PC-9 (cell line): Measurements from ENCODE around the gene NUDT3.

ENCODE experiments used
- EZH2 ChIP-seq: fragments of 200-600 bp; sonication (generic); IDR thresholded peaks from 2 replicates; pipeline ENCODE4 v1.8.0; 2017; ENCODE audit warnings: antibody characterized with exemption, low read depth
- TF ChIP-seq, protein P1 (sequence below): fragments of 200-600 bp; sonication (generic); conservative IDR thresholded peaks from 2 replicates; pipeline ENCODE4 v1.6.1; 2017; ENCODE audit warnings: mixed run types, antibody characterized with exemption, mild to moderate bottlenecking, moderate library complexity

DNA sequence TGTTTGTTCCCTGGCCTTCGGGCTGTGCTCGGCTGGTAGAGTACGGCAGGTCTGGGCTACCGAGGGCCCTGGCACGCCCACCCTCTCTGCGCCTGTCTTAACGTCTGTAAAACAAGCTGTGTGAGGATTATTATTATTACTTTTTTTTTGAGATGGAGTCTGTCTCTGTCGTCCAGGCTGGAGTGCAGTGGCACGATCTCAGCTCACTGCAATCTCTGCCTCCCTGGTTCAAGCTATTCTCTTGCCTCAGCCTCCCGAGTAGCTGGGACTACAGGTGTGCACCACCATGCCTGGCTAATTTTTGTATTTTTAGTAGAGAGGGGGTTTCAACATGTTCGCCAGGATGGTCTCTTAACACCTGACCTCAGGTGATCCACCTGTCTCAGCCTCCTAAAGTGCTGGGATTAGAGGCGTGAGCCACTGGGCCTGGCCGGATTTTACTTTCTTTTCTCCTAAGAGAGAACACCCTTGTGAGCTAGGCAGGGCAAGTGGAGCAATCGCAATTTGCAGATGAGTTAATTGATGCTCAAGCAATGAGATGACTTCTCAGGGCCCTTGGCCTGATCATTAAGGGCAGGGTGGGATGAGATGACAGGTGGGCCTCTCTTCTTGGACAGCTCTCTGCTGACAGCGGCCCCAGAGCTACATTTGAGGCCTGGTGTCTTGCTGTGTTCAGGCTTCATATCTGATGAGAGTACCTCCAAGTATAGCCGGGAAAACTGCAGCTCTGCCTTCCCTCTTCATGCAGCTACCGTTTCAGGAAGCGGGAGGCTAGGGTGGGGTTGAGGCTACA, 142.8 kb downstream of the NUDT3 start:
- TF ChIP-seq, protein P1, sequence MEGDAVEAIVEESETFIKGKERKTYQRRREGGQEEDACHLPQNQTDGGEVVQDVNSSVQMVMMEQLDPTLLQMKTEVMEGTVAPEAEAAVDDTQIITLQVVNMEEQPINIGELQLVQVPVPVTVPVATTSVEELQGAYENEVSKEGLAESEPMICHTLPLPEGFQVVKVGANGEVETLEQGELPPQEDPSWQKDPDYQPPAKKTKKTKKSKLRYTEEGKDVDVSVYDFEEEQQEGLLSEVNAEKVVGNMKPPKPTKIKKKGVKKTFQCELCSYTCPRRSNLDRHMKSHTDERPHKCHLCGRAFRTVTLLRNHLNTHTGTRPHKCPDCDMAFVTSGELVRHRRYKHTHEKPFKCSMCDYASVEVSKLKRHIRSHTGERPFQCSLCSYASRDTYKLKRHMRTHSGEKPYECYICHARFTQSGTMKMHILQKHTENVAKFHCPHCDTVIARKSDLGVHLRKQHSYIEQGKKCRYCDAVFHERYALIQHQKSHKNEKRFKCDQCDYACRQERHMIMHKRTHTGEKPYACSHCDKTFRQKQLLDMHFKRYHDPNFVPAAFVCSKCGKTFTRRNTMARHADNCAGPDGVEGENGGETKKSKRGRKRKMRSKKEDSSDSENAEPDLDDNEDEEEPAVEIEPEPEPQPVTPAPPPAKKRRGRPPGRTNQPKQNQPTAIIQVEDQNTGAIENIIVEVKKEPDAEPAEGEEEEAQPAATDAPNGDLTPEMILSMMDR, result no peak
- TF ChIP-seq EZH2, result no peak
